HCT116 (cell line): ENCODE data around the gene UTF1. TPM values are rescaled to one million over a fixed set of nuclear protein-coding genes. Genes with fewer than 3 reads are reported as not detected.

Experiments
- ATAC-seq: fragments of 200-7000 bp; cut with Tn5 transposase; 2 replicates; pipeline ENCODE4 v1.9.1; 2020; ENCODE audit warnings: mild to moderate bottlenecking, moderate library complexity
- BruUV-seq: library from RNA; stranded (reverse); fragments of 400-500 nt; replicated peaks from 2 replicates; lab custom pipeline; 2021; lab: Mats Ljungman, UMichigan
- CTCF ChIA-PET: fragments of 300-600 bp; sonication (Branson Sonifier 250); formaldehyde crosslinking; loops from one replicate; lab custom pipeline; 2021; ENCODE audit warnings: antibody characterized with exemption; lab: Charles Lee
- POLR2A ChIA-PET: fragments of 300-600, 350-600 bp; sonication (Branson Sonifier 250); formaldehyde crosslinking; loops from one replicate; lab custom pipeline; 2021; ENCODE audit warnings: antibody characterized with exemption; lab: Charles Lee
- RAD21 ChIA-PET, 2 experiments: fragments of 300-600 bp; sonication (Branson Sonifier 250); formaldehyde crosslinking; loops; one replicate each; lab custom pipeline; 2023; ENCODE audit warnings: low total read pairs in 2 of 2; ENCODE audit not compliant: uncharacterized antibody in 2 of 2, unreplicated experiment in 2 of 2, low non-redundant PET in 1 of 2; lab: Charles Lee
- DNase-seq: peaks from one replicate; pipeline ENCODE4 v3.0.0-alpha.2; 2010; ENCODE audit warnings: low read depth, low spot score
- H2AFZ ChIP-seq: fragments of 200-600 bp; shearing (Covaris generic), sonication (generic); 2 replicates; pipeline ENCODE4 v1.6.1; 2017; ENCODE audit warnings: low read depth, mixed run types, mixed read lengths, antibody characterized with exemption, low read length; ENCODE audit not compliant: poor library complexity, severe bottlenecking
- H3K27ac ChIP-seq: 2 replicates; pipeline ENCODE4 v1.5.1; 2012; ENCODE audit warnings: low read depth, low read length
- H3K27me3 ChIP-seq: fragments of 200-600 bp; sonication (generic); 2 replicates; pipeline ENCODE4 v1.6.1; 2016; ENCODE audit warnings: mixed run types, low read length, mixed read lengths; ENCODE audit not compliant: insufficient read depth
- H3K36me3 ChIP-seq, 2 experiments: fragments of 200-500 bp in 1 of 2; fragments of 200-600 bp in 1 of 2; sonication (Bioruptor generic) in 1 of 2; sonication (generic) in 1 of 2; 2 replicates each; pipeline versions ENCODE4 v1.5.1 to v1.6.1; 2014 to 2016; ENCODE audit warnings: low read length in 2 of 2, inconsistent platforms in 1 of 2, mixed read lengths in 1 of 2, mixed run types in 1 of 2; ENCODE audit not compliant: insufficient read depth in 2 of 2, control insufficient read depth in 1 of 2
- H3K4me1 ChIP-seq, 2 experiments: fragments of 200-600 bp in 1 of 2; sonication (generic) in 1 of 2; 2 replicates each; pipeline versions ENCODE4 v1.5.1 to v1.6.1; 2012 to 2017; ENCODE audit warnings: low read length in 2 of 2, inconsistent platforms in 1 of 2, mild to moderate bottlenecking in 1 of 2, mixed read lengths in 1 of 2, mixed run types in 1 of 2, moderate library complexity in 1 of 2; ENCODE audit not compliant: insufficient read depth in 2 of 2, control insufficient read depth in 1 of 2
- H3K4me2 ChIP-seq: fragments of 200-600 bp; sonication (generic); 2 replicates; pipeline ENCODE4 v1.6.1; 2017; ENCODE audit warnings: mixed run types, low read length, mixed read lengths
- H3K4me3 ChIP-seq, 2 experiments: fragments of 200-600 bp in 1 of 2; sonication (generic) in 1 of 2; replicated peaks in 1 of 2; 2 replicates each; pipeline ENCODE4 v1.5.1; 2011 to 2016; ENCODE audit warnings: low read length in 2 of 2, control low read depth in 1 of 2, low read depth in 1 of 2, mild to moderate bottlenecking in 1 of 2, mixed read lengths in 1 of 2, mixed run types in 1 of 2
- H3K79me2 ChIP-seq: fragments of 200-600 bp; sonication (generic); 2 replicates; pipeline ENCODE4 v1.6.1; 2017; ENCODE audit warnings: mild to moderate bottlenecking, mixed run types, low read length, moderate library complexity, mixed read lengths; ENCODE audit not compliant: insufficient read depth
- H3K9ac ChIP-seq: fragments of 200-600 bp; sonication (generic); 2 replicates; pipeline ENCODE4 v1.6.1; 2016; ENCODE audit warnings: low read length, mixed read lengths
- H3K9me2 ChIP-seq: fragments of 200-600 bp; sonication (generic), shearing (Covaris generic); 2 replicates; pipeline ENCODE4 v1.6.1; 2017; ENCODE audit warnings: mixed run types, mild to moderate bottlenecking, moderate library complexity; ENCODE audit not compliant: insufficient read depth
- H3K9me3 ChIP-seq, 2 experiments: fragments of 200-500 bp in 1 of 2; fragments of 200-600 bp in 1 of 2; sonication (Bioruptor generic) in 1 of 2; sonication (generic) in 1 of 2; 2 replicates each; pipeline ENCODE4 v1.6.1; 2014 to 2017; ENCODE audit warnings: low read length in 2 of 2, mixed read lengths in 2 of 2, inconsistent platforms in 1 of 2, low read depth in 1 of 2, mild to moderate bottlenecking in 1 of 2, mixed run types in 1 of 2, moderate library complexity in 1 of 2; ENCODE audit not compliant: control insufficient read depth in 1 of 2, insufficient read depth in 1 of 2
- H4K20me1 ChIP-seq: fragments of 200-600 bp; sonication (generic), shearing (Covaris generic); 2 replicates; pipeline ENCODE4 v1.6.1; 2017; ENCODE audit warnings: mixed run types, mild to moderate bottlenecking, moderate library complexity; ENCODE audit not compliant: insufficient read depth
- CBX3 ChIP-seq: IDR thresholded peaks from 2 replicates; pipeline ENCODE4 v1.6.1; 2012; ENCODE audit warnings: low read depth
- EGR1 ChIP-seq: IDR thresholded peaks from 2 replicates; pipeline ENCODE4 v1.6.1; 2012; ENCODE audit warnings: low read depth
- ELF1 ChIP-seq: IDR thresholded peaks from 2 replicates; pipeline ENCODE4 v1.6.1; 2012; ENCODE audit warnings: low read depth, borderline replicate concordance
- EZH2 ChIP-seq: fragments of 200-600 bp; sonication (generic); IDR thresholded peaks from 2 replicates; pipeline ENCODE4 v1.6.1; 2017; ENCODE audit warnings: antibody characterized with exemption, mixed run types
- FOSL1 ChIP-seq: IDR thresholded peaks from 2 replicates; pipeline ENCODE4 v1.6.1; 2012; ENCODE audit warnings: low read depth
- JUND ChIP-seq: IDR thresholded peaks from 2 replicates; pipeline ENCODE4 v1.6.1; 2012
- POLR2A ChIP-seq: IDR thresholded peaks from 2 replicates; pipeline ENCODE4 v1.7.0; 2011; ENCODE audit warnings: borderline replicate concordance; ENCODE audit not compliant: insufficient read depth, insufficient read length; ENCODE audit errors: extremely low read depth
- POLR2AphosphoS5 ChIP-seq: IDR thresholded peaks from 2 replicates; pipeline ENCODE4 v1.6.1; 2011; ENCODE audit warnings: mild to moderate bottlenecking, low read depth, low read length, moderate library complexity
- RAD21 ChIP-seq: IDR thresholded peaks from 2 replicates; pipeline ENCODE4 v1.6.1; 2012; ENCODE audit warnings: low read depth, mild to moderate bottlenecking
- SIN3A ChIP-seq: IDR thresholded peaks from 2 replicates; pipeline ENCODE4 v1.6.1; 2012; ENCODE audit warnings: low read depth
- SRF ChIP-seq: IDR thresholded peaks from 2 replicates; pipeline ENCODE4 v1.6.1; 2012; ENCODE audit warnings: low read depth
- YY1 ChIP-seq: IDR thresholded peaks from 2 replicates; pipeline ENCODE4 v1.6.1; 2011; ENCODE audit warnings: low read length, low read depth, moderate library complexity, mild to moderate bottlenecking; ENCODE audit not compliant: insufficient replicate concordance; ENCODE audit errors: extremely low read depth
- intact Hi-C: fragments of 100-400 bp; cut with micrococcal nuclease; formaldehyde crosslinking; loops from 2 replicates; pipeline ENCODE4 v1.10.0; 2022
- total RNA-seq: library from RNA; stranded (reverse); gene quantifications from one replicate; pipeline ENCODE4 v1.2.1, GENCODE V29; 2021; ENCODE audit not compliant: unreplicated experiment
- TF ChIP-seq, protein P1 (sequence below): IDR thresholded peaks from 2 replicates; pipeline ENCODE4 v1.6.1; 2011; ENCODE audit warnings: mild to moderate bottlenecking, low read length, moderate library complexity; ENCODE audit not compliant: insufficient replicate concordance; ENCODE audit errors: extremely low read depth

Gene UTF1
- total RNA-seq, 1 experiment from 2014 or later = not detected

DNA sequence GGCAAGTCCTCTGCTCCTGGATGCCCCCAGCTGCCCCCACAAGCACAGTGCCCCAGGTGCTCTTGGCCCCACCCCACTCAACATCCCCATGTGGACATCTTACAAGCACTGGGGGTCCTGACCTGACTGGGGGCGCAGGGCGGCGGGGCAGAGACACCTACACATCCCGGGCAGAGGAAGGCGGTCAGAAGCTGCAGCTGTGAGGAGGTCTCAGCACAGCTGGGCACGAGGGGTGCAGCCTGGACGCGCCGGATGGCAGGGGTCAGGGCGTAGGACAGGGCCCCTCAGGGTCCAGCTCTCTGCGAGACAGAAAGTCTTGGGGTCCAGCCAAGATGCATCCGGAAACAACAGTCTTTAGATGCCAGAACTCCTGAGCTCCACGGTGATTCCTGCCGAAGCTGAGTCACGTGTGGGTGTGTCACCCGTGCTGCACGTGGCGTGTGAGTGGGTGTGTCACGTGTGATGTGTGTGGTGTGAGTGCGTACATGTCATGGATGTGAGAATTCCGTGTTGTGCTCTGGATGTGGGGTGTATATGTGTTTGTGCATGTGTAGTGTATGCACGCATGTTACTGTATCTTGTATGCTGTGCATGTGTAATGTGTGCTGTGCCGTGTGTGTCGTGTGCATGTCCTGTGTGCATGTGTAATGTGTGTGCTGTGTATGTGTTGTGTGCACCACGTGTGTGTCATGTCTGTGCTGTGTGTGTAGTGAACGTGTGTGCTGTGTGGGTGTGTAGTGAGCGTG is 12.8 kb downstream of the UTF1 start:
- no peaks in the 10 kb centered on the region for H3K9me2 ChIP-seq
- RAD21 ChIA-PET = no interaction called here
- no peak overlapping the region for H2AFZ ChIP-seq
- ATAC-seq (no peak), DNase-seq (no peak)
- no peaks in the 10 kb centered on the region for H4K20me1 ChIP-seq
- intact Hi-C loops = no loop called here
- CTCF ChIA-PET = no interaction called here
- no peaks in the 10 kb centered on the region for H3K27me3 ChIP-seq
- H3K36me3 ChIP-seq = no peaks in the 10 kb centered on the region
- H3K4me2 ChIP-seq = no peak overlapping the region
- H3K9me3 ChIP-seq = no peaks in the 10 kb centered on the region
- H3K27ac ChIP-seq = no peak overlapping the region
- no peaks in the 10 kb centered on the region for H3K79me2 ChIP-seq
- H3K4me1 ChIP-seq = peaks cover 0 to 9% of the 10 kb centered on the region in 2 experiments; a peak in 1 of 4 replicates
- no peak overlapping the region for H3K9ac ChIP-seq
- no peak overlapping the region for H3K4me3 ChIP-seq
- POLR2A ChIA-PET = no interaction called here
- no TSS peak for BruUV-seq
- no peak for TF ChIP-seq SRF
- TF ChIP-seq FOSL1 = no peak
- no peak for TF ChIP-seq RAD21
- no peak for TF ChIP-seq ELF1
- no peak for TF ChIP-seq YY1
- no peak for TF ChIP-seq CBX3
- no peak for TF ChIP-seq POLR2AphosphoS5
- TF ChIP-seq EZH2 = no peak
- no peak for TF ChIP-seq EGR1
- TF ChIP-seq SIN3A = no peak
- TF ChIP-seq POLR2A = no peak
- TF ChIP-seq, protein P1, sequence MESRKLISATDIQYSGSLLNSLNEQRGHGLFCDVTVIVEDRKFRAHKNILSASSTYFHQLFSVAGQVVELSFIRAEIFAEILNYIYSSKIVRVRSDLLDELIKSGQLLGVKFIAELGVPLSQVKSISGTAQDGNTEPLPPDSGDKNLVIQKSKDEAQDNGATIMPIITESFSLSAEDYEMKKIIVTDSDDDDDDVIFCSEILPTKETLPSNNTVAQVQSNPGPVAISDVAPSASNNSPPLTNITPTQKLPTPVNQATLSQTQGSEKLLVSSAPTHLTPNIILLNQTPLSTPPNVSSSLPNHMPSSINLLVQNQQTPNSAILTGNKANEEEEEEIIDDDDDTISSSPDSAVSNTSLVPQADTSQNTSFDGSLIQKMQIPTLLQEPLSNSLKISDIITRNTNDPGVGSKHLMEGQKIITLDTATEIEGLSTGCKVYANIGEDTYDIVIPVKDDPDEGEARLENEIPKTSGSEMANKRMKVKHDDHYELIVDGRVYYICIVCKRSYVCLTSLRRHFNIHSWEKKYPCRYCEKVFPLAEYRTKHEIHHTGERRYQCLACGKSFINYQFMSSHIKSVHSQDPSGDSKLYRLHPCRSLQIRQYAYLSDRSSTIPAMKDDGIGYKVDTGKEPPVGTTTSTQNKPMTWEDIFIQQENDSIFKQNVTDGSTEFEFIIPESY = no peak
- TF ChIP-seq JUND = no peak
- TF ChIP-seq, all 23 proteins: peak for 0
